ENCODE results near the gene KCNG2. TPM values are rescaled to one million over a fixed set of nuclear protein-coding genes. Genes with fewer than 3 reads are reported as not detected.

KCNG2 gene
- total RNA-seq, 3 donors from 2014 or later (not counting 1 experiment from before 2014, with no cell fraction given) = not detected

- 94% methylated on average over 17 of the region's 17 CpGs for WGBS (ENCODE audit: insufficient coverage)
These were observed 143.2 kb downstream of the KCNG2 start for GRCh38 chr18:79940814-79941472.

GRCh38 chr18:79941473-79942119 is 143.9 kb downstream of the KCNG2 start:
- Mint-ChIP-seq H3K4me1 (peaks cover 20 to 41% of the 10 kb centered on the region in 2 donors), H3K36me3 (peaks cover 7% of the 10 kb centered on the region)
- H3K36me3 ChIP-seq (ENCODE audit: control insufficient read depth, insufficient read depth, low read length) = peaks cover 16% of the 10 kb centered on the region

More at GRCh38 chr18:79940814-79941472, 143.2 kb downstream of the KCNG2 start:
- no peaks in the 10 kb centered on the region for H3K27me3 ChIP-seq (ENCODE audit: control insufficient read depth, insufficient read depth, low read length)
- H3K4me1 ChIP-seq (ENCODE audit: control insufficient read depth, insufficient read depth, low read length) = peaks cover 12% of the 10 kb centered on the region
- Mint-ChIP-seq H3K36me3 (peaks cover 7% of the 10 kb centered on the region), H3K9me3 (no peaks in the 10 kb centered on the region), H3K4me1 (peaks cover 20 to 43% of the 10 kb centered on the region in 2 donors), H3K27ac (no peak overlapping the region), H3K4me3 (no peak overlapping the region), H3K27me3 (ENCODE audit: low read depth in 2 of 2) (no peaks in the 10 kb centered on the region)
- peaks cover 16% of the 10 kb centered on the region for H3K36me3 ChIP-seq (ENCODE audit: control insufficient read depth, insufficient read depth, low read length)
- H3K9me3 ChIP-seq (ENCODE audit: control insufficient read depth, insufficient read depth, low read length) = peaks cover 5% of the 10 kb centered on the region
- no peak for ATAC-seq
- DNase-seq = no peak
- H3K4me3 ChIP-seq (ENCODE audit: low read length) = no peak overlapping the region
- no peak for TF ChIP-seq CTCF (IDR thresholded peaks at IDR 0.05)
- no peak overlapping the region for H3K27ac ChIP-seq (ENCODE audit: low read length)
- intact Hi-C loops (cut with micrococcal nuclease) = no loop called here

GRCh38 chr18:79942211-79942610 is 144.5 kb downstream of the KCNG2 start:
- ATAC-seq = no peak
- intact Hi-C loops (cut with micrococcal nuclease) = no loop called here
- H3K4me1 Mint-ChIP-seq = peaks cover 20 to 45% of the 10 kb centered on the region in 2 donors
- Histone ChIP-seq H3K27ac (ENCODE audit: low read length) (no peak overlapping the region), H3K4me3 (ENCODE audit: low read length) (no peak overlapping the region), H3K27me3 (ENCODE audit: control insufficient read depth, insufficient read depth, low read length) (no peaks in the 10 kb centered on the region), H3K4me1 (ENCODE audit: control insufficient read depth, insufficient read depth, low read length) (peaks cover 12% of the 10 kb centered on the region), H3K36me3 (ENCODE audit: control insufficient read depth, insufficient read depth, low read length) (peaks cover 16% of the 10 kb centered on the region), H3K9me3 (ENCODE audit: control insufficient read depth, insufficient read depth, low read length) (peaks cover 3% of the 10 kb centered on the region)
- WGBS (ENCODE audit: insufficient coverage) = 98% methylated on average over 6 of the region's 7 CpGs
- no peak overlapping the region for H3K4me3 Mint-ChIP-seq
- no peaks in the 10 kb centered on the region for H3K27me3 Mint-ChIP-seq (ENCODE audit: low read depth in 2 of 2)
- H3K36me3 Mint-ChIP-seq = peaks cover 7% of the 10 kb centered on the region
- no peaks in the 10 kb centered on the region for H3K9me3 Mint-ChIP-seq
- TF ChIP-seq CTCF (IDR thresholded peaks at IDR 0.05) = no peak
- no peak overlapping the region for H3K27ac Mint-ChIP-seq
- DNase-seq = no peak

More at GRCh38 chr18:79941473-79942119, 143.9 kb downstream of the KCNG2 start:
- peaks cover 3% of the 10 kb centered on the region for H3K9me3 ChIP-seq (ENCODE audit: control insufficient read depth, insufficient read depth, low read length)
- peaks cover 12% of the 10 kb centered on the region for H3K4me1 ChIP-seq (ENCODE audit: control insufficient read depth, insufficient read depth, low read length)
- no peak for TF ChIP-seq CTCF (IDR thresholded peaks at IDR 0.05)
- Mint-ChIP-seq H3K27me3 (ENCODE audit: low read depth in 2 of 2) (no peaks in the 10 kb centered on the region), H3K9me3 (no peaks in the 10 kb centered on the region), H3K27ac (no peak overlapping the region), H3K4me3 (no peak overlapping the region)
- WGBS (ENCODE audit: insufficient coverage) = 93% methylated on average over 16 of the region's 16 CpGs
- no peak overlapping the region for H3K4me3 ChIP-seq (ENCODE audit: low read length)
- DNase-seq (no peak), ATAC-seq (no peak)
- intact Hi-C loops (cut with micrococcal nuclease) = no loop called here
- no peak overlapping the region for H3K27ac ChIP-seq (ENCODE audit: low read length)
- H3K27me3 ChIP-seq (ENCODE audit: control insufficient read depth, insufficient read depth, low read length) = no peaks in the 10 kb centered on the region

All from natural killer cell (primary cell).